ENCODE results near the gene SCLY.
A peak's percentile ranks its signal among the peaks of the same experiment; 100 is the strongest.

SCLY gene

DNA sequence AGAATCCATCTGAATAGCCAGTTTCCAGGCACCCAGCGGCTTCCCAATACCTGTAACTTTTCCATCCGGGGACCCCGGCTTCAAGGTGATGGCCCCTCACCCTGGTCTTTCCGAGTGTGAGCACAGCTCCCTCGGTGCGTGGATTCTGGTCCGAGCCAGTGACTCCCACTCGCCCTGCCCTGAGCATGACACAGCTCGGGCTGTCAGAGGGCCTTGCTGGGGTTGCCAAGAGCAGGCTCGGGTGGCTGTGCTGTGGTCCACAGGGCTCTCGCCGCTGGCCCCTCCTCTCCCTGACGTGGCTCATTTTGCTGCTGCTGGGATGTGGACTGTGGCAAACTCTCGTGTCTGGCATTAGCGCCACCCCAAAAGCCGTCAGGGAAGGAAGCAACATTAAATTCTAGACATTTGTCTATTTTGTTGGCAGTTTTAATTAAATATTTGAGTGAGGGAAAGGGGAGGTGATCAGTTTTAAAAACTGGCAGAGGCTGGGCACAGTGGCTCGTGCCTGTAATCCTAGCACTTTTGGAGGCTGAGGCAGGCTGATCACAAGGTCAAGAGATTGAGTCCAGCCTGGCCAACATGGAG is 33.7 kb downstream of the SCLY start:
- Histone ChIP-seq H3K4me3 (ENCODE audit: low read depth, low read length) (no peak overlapping the region), H3K9me3 (no peaks in the 10 kb centered on the region), H3K27me3 (no peaks in the 10 kb centered on the region), H3K36me3 (peaks cover 21% of the 10 kb centered on the region), H3K4me1 (peaks cover 8% of the 10 kb centered on the region)
- TF ChIP-seq, protein P1, sequence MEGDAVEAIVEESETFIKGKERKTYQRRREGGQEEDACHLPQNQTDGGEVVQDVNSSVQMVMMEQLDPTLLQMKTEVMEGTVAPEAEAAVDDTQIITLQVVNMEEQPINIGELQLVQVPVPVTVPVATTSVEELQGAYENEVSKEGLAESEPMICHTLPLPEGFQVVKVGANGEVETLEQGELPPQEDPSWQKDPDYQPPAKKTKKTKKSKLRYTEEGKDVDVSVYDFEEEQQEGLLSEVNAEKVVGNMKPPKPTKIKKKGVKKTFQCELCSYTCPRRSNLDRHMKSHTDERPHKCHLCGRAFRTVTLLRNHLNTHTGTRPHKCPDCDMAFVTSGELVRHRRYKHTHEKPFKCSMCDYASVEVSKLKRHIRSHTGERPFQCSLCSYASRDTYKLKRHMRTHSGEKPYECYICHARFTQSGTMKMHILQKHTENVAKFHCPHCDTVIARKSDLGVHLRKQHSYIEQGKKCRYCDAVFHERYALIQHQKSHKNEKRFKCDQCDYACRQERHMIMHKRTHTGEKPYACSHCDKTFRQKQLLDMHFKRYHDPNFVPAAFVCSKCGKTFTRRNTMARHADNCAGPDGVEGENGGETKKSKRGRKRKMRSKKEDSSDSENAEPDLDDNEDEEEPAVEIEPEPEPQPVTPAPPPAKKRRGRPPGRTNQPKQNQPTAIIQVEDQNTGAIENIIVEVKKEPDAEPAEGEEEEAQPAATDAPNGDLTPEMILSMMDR (IDR thresholded peaks at IDR 0.05; ENCODE audit: low read depth, low read length): no peak
- DNase-seq: no peak

DNA sequence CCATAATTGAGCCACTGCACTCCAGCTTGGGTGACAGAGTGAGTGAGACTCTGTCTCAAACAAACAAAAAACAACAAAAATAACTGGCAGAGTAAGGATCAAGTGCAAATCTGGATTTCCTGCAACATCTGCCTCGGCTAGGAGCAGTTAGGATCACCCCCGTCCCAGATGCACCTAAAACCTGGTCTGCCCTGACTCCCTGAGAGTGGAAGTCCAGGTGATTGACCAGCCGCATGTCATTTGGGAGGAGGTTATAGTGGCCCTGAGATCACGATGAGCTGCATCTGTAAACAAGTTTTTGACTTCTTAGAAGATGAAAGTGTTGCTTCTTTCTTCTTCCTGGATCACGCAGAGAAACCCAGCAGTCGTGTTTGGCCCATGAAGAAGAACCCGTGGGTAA is 34.3 kb downstream of the SCLY start:
- no peak for DNase-seq
- Histone ChIP-seq H3K4me3 (ENCODE audit: low read depth, low read length) (no peak overlapping the region), H3K27me3 (no peaks in the 10 kb centered on the region), H3K9me3 (no peaks in the 10 kb centered on the region), H3K4me1 (peaks cover 10% of the 10 kb centered on the region), H3K36me3 (peaks cover 16% of the 10 kb centered on the region)
- TF ChIP-seq, protein P1 (IDR thresholded peaks at IDR 0.05; ENCODE audit: low read depth, low read length): no peak

DNA sequence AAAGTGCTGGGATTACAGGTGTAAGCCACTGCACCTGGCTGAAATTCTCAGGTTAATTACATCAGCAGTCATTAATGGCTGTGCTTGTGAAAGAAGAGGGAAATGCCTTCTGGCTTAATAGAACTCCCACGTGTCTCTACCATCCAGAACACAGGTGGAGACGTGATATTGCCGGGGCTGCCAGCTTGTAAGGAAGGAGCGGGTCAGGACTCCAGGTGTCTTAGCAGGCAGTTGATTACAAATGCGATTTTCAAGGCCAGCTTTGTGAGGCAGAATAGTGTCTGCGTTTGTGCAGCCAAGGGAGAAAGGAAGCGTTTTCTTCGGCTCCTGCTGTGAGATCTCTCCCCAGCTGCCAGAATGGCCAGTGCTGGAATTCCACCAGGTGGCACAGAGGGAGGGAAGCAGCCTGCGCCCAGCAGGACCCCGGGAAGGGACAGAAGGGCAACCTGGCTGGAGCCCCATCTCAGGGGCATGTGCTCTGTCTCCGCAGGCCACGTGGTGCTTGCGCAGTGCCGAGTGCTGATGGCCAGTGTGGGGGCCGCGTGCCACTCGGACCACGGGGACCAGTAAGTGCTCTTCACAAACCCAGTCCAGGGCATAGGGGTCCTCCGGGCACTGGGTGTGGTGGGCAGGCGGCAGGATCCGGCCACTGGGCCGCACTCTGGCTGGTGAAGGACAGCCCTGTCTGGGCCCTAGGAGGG is 35.7 kb downstream of the SCLY start:
- DNase-seq: no peak
- Histone ChIP-seq H3K4me3 (ENCODE audit: low read depth, low read length) (no peak overlapping the region), H3K36me3 (peaks cover 14% of the 10 kb centered on the region), H3K27me3 (no peaks in the 10 kb centered on the region), H3K4me1 (peaks cover 10% of the 10 kb centered on the region), H3K9me3 (no peaks in the 10 kb centered on the region)
- TF ChIP-seq, protein P1 (IDR thresholded peaks at IDR 0.05; ENCODE audit: low read depth, low read length): no peak

DNA sequence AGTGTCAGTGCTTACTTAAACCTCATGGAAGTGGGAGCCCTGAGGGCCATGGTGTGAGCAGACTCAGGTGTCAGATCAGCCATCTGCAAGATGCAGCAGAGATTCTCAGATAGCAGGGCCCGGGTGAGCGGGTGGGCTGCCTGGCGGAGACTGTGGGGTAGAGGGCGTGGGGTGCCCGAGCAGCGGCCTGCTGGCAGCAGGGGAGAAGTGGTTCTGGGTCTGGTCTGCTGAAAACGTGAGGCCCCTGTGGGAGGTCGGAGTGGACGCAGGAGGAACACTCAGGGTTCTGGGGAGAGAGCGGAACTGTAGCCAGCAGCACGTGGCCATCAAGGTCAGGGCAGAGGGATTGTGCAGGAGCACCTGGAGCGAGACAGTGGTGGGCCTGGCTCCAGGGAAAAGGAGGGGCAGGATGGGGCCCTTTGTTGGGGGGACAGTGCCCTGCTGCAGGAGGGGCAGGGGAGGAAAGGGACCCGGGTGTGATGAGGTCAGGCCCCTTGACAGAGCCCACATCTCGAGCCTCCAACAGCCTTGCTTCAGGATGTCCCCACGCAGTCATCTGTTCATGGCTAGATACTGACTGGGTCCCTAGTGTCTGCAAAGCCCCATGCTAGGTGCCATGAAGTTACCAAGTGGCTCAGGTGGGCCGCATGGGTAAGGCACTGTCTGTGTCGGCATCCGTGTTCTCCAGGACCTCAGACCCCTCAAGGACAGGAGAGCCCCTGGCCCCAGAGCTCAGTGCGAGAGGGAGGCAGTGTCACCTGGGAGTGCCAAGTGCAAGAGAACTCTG is 36.6 kb downstream of the SCLY start:
- H3K4me3 ChIP-seq (ENCODE audit: low read depth, low read length): no peak overlapping the region
- H3K9me3 ChIP-seq: no peaks in the 10 kb centered on the region
- no peaks in the 10 kb centered on the region for H3K27me3 ChIP-seq
- H3K4me1 ChIP-seq: peaks cover 10% of the 10 kb centered on the region
- no peak for DNase-seq
- H3K36me3 ChIP-seq: peaks cover 12% of the 10 kb centered on the region
- TF ChIP-seq, protein P1 (IDR thresholded peaks at IDR 0.05; ENCODE audit: low read depth, low read length): no peak

DNA sequence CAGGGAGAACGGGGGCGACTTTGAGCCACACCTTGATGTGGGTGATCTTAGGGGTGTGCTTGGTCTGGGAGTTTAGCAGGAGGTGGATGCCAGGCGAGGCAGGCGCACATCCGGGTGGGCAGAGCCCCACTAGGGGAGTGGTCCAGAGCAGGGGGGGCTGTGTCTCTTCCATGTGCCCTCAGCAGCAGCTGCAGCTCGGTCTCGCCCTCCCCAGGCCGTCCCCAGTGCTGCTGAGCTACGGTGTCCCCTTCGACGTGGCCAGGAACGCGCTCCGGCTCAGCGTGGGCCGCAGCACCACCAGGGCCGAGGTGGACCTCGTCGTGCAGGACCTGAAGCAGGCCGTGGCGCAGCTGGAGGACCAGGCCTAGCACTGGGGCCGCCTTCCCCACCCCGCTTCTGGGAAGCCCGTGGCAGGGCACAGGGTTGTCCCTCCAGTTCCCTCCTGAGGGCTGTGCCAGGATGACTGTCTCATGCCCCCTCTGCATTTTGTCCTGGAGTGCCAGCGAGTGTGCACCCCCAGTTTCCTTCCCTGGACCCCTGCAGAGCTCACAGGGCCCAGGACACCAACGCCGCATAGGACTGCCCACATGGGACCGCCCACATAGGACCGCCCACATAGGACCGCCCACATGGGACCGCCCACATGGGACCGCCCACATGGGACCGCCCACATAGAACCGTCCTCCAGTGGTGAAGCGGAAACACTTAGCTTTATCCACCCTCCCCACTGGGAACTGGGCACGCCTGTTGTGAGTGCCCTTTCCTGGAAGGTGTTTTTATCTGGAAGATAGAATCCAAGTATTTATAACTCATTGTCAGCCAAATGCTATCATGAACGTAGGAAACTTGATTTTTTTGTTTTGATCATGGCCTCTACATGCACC is 37.4 kb downstream of the SCLY start:
- DNase-seq: peak; percentile 93
- TF ChIP-seq, protein P1 (IDR thresholded peaks at IDR 0.05; ENCODE audit: low read depth, low read length): no peak
- Histone ChIP-seq H3K4me1 (peaks cover 10% of the 10 kb centered on the region), H3K4me3 (ENCODE audit: low read depth, low read length) (peak overlapping the region; percentile 36), H3K36me3 (peaks cover 12% of the 10 kb centered on the region), H3K27me3 (no peaks in the 10 kb centered on the region), H3K9me3 (no peaks in the 10 kb centered on the region)
